ENCODE measurements around the gene ITPR2.

ITPR2 gene

DNA sequence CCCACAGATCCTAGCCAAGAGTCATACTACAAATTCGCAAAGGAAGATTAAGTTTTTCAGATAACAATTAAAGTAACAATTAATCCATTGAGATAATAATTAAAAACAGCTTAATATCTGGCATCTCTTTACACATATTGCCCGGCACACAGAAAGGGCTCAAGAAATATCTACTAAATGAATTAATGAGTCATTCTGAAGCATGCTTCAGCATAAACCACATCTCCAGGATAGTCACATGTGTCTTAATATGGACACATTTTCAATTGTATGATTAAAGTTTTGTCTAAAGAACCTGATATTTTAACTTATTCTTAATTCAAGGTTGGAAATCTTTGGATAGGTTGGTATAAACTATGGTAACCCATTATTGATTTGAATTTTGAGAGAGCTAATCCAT is 9.6 kb downstream of the ITPR2 start:
- H3K4me3 ChIP-seq (ENCODE audit: control insufficient read depth, low read depth, low read length): no peak overlapping the region
- peak; percentile 67 for DNase-seq (ENCODE audit: low read depth)
- TF ChIP-seq, protein P1, sequence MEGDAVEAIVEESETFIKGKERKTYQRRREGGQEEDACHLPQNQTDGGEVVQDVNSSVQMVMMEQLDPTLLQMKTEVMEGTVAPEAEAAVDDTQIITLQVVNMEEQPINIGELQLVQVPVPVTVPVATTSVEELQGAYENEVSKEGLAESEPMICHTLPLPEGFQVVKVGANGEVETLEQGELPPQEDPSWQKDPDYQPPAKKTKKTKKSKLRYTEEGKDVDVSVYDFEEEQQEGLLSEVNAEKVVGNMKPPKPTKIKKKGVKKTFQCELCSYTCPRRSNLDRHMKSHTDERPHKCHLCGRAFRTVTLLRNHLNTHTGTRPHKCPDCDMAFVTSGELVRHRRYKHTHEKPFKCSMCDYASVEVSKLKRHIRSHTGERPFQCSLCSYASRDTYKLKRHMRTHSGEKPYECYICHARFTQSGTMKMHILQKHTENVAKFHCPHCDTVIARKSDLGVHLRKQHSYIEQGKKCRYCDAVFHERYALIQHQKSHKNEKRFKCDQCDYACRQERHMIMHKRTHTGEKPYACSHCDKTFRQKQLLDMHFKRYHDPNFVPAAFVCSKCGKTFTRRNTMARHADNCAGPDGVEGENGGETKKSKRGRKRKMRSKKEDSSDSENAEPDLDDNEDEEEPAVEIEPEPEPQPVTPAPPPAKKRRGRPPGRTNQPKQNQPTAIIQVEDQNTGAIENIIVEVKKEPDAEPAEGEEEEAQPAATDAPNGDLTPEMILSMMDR (conservative IDR thresholded peaks at IDR 0.05; ENCODE audit: control insufficient read depth, insufficient read depth, low read depth, low read length): no peak

DNA sequence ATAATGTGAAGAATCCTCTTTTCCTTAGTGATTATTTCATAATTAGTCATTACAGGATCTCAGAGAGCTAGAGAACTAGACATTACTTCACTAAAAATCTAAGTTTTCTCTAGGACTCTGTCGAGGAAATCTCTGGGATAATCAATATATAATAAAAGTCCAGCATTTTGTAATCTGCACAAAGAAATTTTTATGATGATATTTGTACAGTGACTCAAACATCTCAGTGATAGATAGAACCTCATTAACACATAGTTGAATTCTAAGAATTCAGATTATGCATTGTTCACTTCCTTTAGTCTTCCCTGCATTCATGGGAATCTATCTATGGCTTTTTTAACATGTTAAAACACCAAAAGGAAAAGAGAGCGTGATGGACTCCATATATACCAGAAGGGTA is 11.0 kb downstream of the ITPR2 start:
- DNase-seq (ENCODE audit: low read depth): no peak
- TF ChIP-seq, protein P1 (conservative IDR thresholded peaks at IDR 0.05; ENCODE audit: control insufficient read depth, insufficient read depth, low read depth, low read length): no peak

DNA sequence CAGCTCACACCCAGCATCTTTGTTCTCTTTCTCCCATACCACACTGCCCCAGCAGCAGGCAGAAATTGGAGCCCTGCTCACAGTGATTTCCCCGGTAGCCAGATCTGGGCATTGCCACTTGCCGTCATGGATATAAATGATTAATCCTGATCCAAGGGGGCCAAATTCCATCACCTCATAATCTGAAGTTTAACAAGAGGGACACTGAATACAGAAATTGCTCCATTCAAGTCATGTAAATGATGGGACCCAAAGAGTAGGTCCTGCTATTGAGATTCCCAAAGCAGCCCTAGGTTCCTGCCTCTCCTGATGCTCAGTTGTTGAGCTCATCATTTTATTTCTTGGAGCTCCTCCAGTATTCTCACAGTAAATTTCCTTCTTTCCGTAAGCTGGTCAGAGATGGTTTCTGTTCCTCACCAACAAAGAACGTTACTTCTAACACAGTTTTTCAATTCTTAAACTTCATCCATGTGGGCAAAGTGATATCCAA is 11.7 kb downstream of the ITPR2 start:
- peak; percentile 52 for DNase-seq (ENCODE audit: low read depth)
- TF ChIP-seq, protein P1 (conservative IDR thresholded peaks at IDR 0.05; ENCODE audit: control insufficient read depth, insufficient read depth, low read depth, low read length): no peak
- no peak overlapping the region for H3K4me3 ChIP-seq (ENCODE audit: control insufficient read depth, low read depth, low read length)

More for the DNA sequence above, 11.0 kb downstream of the ITPR2 start:
- H3K4me3 ChIP-seq (ENCODE audit: control insufficient read depth, low read depth, low read length): no peak overlapping the region

DNA sequence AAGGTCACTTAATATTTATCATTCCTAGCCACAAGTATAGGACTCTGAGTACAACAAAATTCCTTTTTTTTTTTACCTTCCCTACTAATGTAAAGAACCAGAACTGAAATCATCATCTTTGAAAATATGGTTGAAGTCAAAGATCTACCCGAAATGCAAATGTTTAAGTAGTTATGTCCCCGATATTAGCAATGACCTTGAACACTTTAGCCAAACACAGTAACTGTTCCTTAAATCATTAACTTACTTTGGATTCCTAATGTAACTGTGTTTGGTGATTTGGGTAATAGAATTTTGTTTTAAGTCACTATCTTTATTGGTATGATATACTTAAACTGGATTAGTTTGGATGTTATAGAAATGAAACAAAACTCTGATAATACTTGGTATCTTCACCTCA is 14.4 kb downstream of the ITPR2 start:
- DNase-seq (ENCODE audit: low read depth): no peak
- no peak overlapping the region for H3K4me3 ChIP-seq (ENCODE audit: control insufficient read depth, low read depth, low read length)
- TF ChIP-seq, protein P1 (conservative IDR thresholded peaks at IDR 0.05; ENCODE audit: control insufficient read depth, insufficient read depth, low read depth, low read length): no peak

DNA sequence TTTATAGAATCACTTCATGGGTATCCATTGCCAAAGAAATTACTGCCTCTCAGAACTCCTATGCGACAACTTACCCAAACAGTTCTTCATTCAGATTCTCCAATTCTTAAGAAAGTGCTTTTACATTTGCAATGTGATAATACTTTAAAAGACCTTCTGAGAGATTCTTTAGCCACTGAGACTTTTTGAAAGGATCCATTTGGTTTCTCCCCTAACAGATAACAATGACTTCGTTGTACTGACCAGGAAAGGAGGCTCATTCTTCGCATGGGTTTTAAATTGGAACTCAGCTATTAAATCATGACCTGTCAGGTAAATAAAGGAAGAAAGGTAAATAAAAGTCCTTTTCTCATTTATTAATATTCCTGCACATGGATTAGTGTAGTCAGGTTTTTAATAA is 14.8 kb downstream of the ITPR2 start:
- no peak overlapping the region for H3K4me3 ChIP-seq (ENCODE audit: control insufficient read depth, low read depth, low read length)
- TF ChIP-seq, protein P1 (conservative IDR thresholded peaks at IDR 0.05; ENCODE audit: control insufficient read depth, insufficient read depth, low read depth, low read length): no peak
- no peak for DNase-seq (ENCODE audit: low read depth)

DNA sequence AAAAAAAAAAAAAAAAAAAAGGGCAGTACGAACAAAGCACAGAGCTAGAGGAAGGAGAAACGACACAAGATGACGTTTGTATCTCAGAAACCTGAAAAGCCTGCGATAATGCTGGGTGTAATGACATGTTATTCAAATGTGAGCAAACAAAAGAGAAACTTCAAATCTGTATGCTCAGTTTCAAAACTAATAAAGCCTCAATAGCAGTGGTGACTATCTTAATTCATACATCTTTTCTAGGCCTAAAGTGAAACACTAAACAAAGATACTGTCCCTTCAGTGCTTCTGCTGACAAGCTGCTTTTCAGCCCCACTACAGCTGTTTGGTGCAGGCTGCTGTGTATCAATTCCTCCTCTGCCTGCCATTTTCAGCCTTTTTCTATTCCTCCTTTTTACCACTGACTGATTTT is 15.8 kb downstream of the ITPR2 start:
- no peak for DNase-seq (ENCODE audit: low read depth)
- H3K4me3 ChIP-seq (ENCODE audit: control insufficient read depth, low read depth, low read length): no peak overlapping the region
- TF ChIP-seq, protein P1 (conservative IDR thresholded peaks at IDR 0.05; ENCODE audit: control insufficient read depth, insufficient read depth, low read depth, low read length): no peak

DNA sequence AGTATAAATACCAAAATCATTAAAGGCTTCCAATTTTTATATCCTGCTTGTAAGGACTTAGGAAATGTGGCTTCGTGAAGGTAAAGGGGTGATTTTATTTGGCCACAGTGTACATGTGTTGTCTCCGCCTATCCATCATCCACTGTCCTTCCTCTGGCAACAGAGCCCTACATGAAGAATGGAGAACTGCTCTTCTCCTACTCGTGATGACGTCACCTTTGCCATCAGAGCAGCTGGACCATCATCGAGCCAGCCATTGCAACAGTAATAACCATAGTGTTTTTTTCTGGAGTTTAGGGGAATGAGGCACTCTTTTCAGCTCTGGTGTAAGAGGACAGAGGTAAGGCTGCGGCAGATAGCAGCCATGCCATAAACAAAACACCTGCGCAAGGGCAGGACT is 19.2 kb downstream of the ITPR2 start:
- no peak overlapping the region for H3K4me3 ChIP-seq (ENCODE audit: control insufficient read depth, low read depth, low read length)

More for the DNA sequence above, 19.2 kb downstream of the ITPR2 start:
- TF ChIP-seq, protein P1 (conservative IDR thresholded peaks at IDR 0.05; ENCODE audit: control insufficient read depth, insufficient read depth, low read depth, low read length): no peak
- peak; percentile 28 for DNase-seq (ENCODE audit: low read depth)

All from fibroblast of mammary gland (primary cell).